DND-41 (cell line): Measurements from ENCODE around the gene TSPAN18.

Experiments used
- ATAC-seq: fragments of 200-7000 bp; cut with Tn5 transposase; 3 replicates; pipeline ENCODE4 v1.9.1; 2021; ENCODE audit warnings: low read depth; ENCODE audit not compliant: insufficient read depth
- DNase-seq: peaks from one replicate; pipeline ENCODE4 v3.0.0-alpha.2; 2020
- H2AFZ ChIP-seq: 2 replicates; pipeline ENCODE4 v1.6.0; 2012; ENCODE audit warnings: low read depth, low read length
- H3K27ac ChIP-seq: 2 replicates; pipeline ENCODE4 v1.5.1; 2012; ENCODE audit warnings: low read length, inconsistent platforms
- H3K27me3 ChIP-seq: fragments of 200-600 bp; sonication (generic); 2 replicates; pipeline ENCODE4 v1.6.0; 2012; ENCODE audit warnings: low read length, mild to moderate bottlenecking, inconsistent platforms; ENCODE audit not compliant: insufficient read depth, poor library complexity
- H3K36me3 ChIP-seq: 2 replicates; pipeline ENCODE4 v1.5.1; 2012; ENCODE audit warnings: low read length, inconsistent platforms; ENCODE audit not compliant: insufficient read depth
- H3K4me1 ChIP-seq: 2 replicates; pipeline ENCODE4 v1.5.1; 2012; ENCODE audit warnings: mild to moderate bottlenecking, low read length; ENCODE audit not compliant: insufficient read depth
- H3K4me2 ChIP-seq: 2 replicates; pipeline ENCODE4 v1.6.0; 2012; ENCODE audit warnings: mild to moderate bottlenecking, moderate library complexity, low read length, inconsistent platforms; ENCODE audit not compliant: insufficient read depth
- H3K4me3 ChIP-seq, 2 experiments: fragments of 200-600 bp in 1 of 2; shearing (Covaris generic) in 1 of 2; 2 replicates each; pipeline ENCODE4 v1.5.1; 2012 to 2016; ENCODE audit warnings: inconsistent platforms in 2 of 2, low read length in 2 of 2, mild to moderate bottlenecking in 2 of 2, low read depth in 1 of 2, moderate library complexity in 1 of 2
- H3K79me2 ChIP-seq: 2 replicates; pipeline ENCODE4 v1.6.0; 2012; ENCODE audit warnings: low read length, inconsistent platforms; ENCODE audit not compliant: insufficient read depth
- H3K9ac ChIP-seq: 2 replicates; pipeline ENCODE4 v1.6.0; 2012; ENCODE audit warnings: low read depth, mild to moderate bottlenecking, inconsistent platforms, low read length, moderate library complexity
- H3K9me3 ChIP-seq: 2 replicates; pipeline ENCODE4 v1.5.1; 2012; ENCODE audit warnings: low read length, moderate library complexity, mild to moderate bottlenecking, inconsistent platforms; ENCODE audit not compliant: insufficient read depth, severe bottlenecking
- H4K20me1 ChIP-seq: 2 replicates; pipeline ENCODE4 v1.6.0; 2012; ENCODE audit warnings: low read length; ENCODE audit not compliant: insufficient read depth
- CTCF ChIP-seq: IDR thresholded peaks from 2 replicates; pipeline ENCODE4 v1.5.1; 2012; ENCODE audit warnings: borderline replicate concordance, low read length, moderate library complexity, mild to moderate bottlenecking; ENCODE audit not compliant: poor library complexity, severe bottlenecking; ENCODE audit errors: extremely low read depth
- EZH2 ChIP-seq: IDR thresholded peaks from 3 replicates; pipeline ENCODE4 v1.6.1; 2012; ENCODE audit warnings: borderline replicate concordance, low read depth, mild to moderate bottlenecking, moderate library complexity, low read length, inconsistent platforms; ENCODE audit not compliant: severe bottlenecking

The TSPAN18 gene

DNA sequence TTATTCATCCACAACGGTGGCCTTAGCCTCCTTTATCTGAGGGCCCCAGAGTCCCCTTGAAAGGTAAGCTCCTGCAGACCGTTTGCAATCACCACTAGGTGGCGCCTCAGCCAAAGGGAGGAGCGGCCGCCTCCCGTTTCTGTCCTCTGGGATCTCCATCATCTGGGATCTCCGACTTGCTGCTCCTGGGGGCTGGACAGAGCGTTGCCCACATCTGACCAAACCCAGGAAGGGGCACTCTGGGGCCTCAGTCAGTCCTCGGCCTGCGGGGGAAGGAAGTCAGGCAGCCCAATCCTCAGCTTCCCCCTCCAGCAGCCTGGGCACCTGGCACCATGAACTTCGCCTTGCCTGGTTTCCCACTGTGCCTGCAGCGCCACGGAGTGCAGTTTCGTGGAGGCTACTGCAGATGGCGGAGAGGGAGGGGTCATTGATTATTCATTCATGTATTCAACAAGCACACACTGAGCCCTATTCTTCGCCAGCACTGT lies 200.5 kb downstream of the TSPAN18 start:
- Histone ChIP-seq H3K9ac (no peak overlapping the region), H3K36me3 (no peaks in the 10 kb centered on the region), H4K20me1 (0 out of 2 replicates have a peak, but pooled peaks cover 10% of the 10 kb centered on the region), H3K4me3 (no peak overlapping the region), H3K9me3 (no peaks in the 10 kb centered on the region), H2AFZ (no peak overlapping the region), H3K79me2 (no peaks in the 10 kb centered on the region), H3K27me3 (peaks cover 20% of the 10 kb centered on the region), H3K27ac (no peak overlapping the region), H3K4me1 (no peaks in the 10 kb centered on the region), H3K4me2 (no peak overlapping the region)
- DNase-seq = peak; percentile 63
- TF ChIP-seq CTCF (peak; percentile 89), EZH2 (no peak)
- ATAC-seq = peak; percentile 85

DNA sequence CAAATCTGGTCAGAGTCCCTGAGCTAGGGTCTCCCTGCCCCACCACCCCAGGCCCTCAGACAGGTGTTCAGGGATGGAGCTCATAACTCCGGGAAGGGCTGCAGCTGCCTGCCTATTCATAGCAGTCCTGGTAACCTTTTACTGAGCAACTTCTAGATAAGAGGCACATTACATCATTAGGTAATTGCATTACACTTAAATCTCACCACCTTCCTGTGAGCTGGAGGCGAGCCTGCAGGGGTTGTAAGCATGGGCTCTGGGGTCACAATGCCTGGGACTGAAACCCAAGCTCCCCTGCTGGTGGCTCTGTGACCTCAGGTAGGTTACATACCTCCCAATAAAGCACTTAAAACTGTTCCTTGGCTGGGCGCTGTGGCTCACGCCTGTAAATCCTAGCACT lies 201.4 kb downstream of the TSPAN18 start:
- Histone ChIP-seq H3K4me3 (no peak overlapping the region), H3K27me3 (peaks cover 20% of the 10 kb centered on the region), H3K27ac (no peak overlapping the region), H3K4me1 (no peaks in the 10 kb centered on the region), H3K36me3 (no peaks in the 10 kb centered on the region), H4K20me1 (0 out of 2 replicates have a peak, but pooled peaks cover 8% of the 10 kb centered on the region), H3K4me2 (no peak overlapping the region), H2AFZ (no peak overlapping the region), H3K9me3 (no peaks in the 10 kb centered on the region), H3K79me2 (no peaks in the 10 kb centered on the region), H3K9ac (no peak overlapping the region)
- ATAC-seq (no peak), DNase-seq (no peak)
- TF ChIP-seq EZH2 = no peak
- TF ChIP-seq CTCF = no peak

DNA sequence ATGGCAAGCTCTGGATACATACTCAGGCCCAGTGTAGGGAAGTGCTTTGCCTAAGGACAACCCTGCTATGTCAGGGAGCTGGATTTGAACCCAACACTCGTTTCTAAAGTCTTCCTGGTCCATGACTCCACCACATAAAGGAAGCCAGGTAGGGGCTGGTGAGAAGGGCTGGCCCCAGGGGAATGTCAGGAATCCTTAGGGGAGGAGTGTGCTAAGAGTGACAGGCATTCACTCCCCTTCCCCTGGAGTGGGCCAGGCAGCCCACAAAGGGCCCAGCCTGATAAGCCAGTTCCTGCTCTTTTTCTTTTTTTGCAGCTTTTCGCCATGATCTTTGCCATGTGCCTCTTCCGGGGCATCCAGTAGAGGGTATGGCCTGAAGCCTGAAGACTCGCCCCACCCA lies 202.1 kb downstream of the TSPAN18 start:
- no peaks in the 10 kb centered on the region for H3K79me2 ChIP-seq
- TF ChIP-seq CTCF = no peak
- no peak for TF ChIP-seq EZH2
- H3K27ac ChIP-seq = no peak overlapping the region
- H3K9me3 ChIP-seq = no peaks in the 10 kb centered on the region
- no peak overlapping the region for H3K4me2 ChIP-seq
- H3K27me3 ChIP-seq = peaks cover 20% of the 10 kb centered on the region
- DNase-seq (no peak), ATAC-seq (no peak)
- H2AFZ ChIP-seq = no peak overlapping the region
- H3K36me3 ChIP-seq = no peaks in the 10 kb centered on the region
- no peaks in the 10 kb centered on the region for H3K4me1 ChIP-seq
- 0 out of 2 replicates have a peak, but pooled peaks cover 6% of the 10 kb centered on the region for H4K20me1 ChIP-seq
- no peak overlapping the region for H3K4me3 ChIP-seq
- H3K9ac ChIP-seq = no peak overlapping the region

DNA sequence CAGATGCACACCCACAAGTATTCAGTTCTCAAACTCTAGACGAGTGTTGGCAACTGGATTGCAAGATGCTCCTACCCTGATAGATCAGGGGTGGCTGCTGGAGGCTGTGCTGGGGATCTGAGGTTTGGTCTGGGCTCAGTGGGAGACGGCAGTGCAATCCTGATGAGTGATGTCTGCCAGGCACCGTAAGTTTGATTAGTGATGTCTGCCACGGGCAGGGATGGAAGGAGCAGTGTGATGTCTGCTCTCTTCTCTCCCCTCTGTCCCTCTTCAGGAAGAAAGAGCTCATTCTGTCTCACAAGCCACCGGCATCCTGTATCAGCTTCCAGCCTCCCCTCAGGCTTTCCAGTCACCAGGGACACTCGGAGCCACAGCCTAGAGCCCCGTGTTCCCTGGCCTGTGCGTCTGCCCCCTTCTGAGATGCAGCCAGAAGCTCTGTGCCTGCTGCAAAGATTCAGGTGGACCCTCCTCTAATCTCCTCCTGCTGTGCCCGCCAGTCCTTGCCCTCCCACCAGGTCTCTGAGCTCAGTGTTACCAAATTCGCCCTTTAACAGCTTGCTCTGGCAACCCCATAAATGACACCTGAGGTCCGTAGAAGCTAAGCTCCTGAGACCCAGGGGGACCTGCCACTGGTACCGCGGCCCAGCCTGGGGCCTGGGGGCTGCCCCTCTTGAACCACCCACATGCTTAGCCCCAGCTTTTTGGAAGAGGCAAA lies 204.0 kb downstream of the TSPAN18 start:
- H3K9ac ChIP-seq = no peak overlapping the region
- TF ChIP-seq CTCF (no peak), EZH2 (no peak)

More for the DNA sequence above, 204.0 kb downstream of the TSPAN18 start:
- Histone ChIP-seq H3K36me3 (no peaks in the 10 kb centered on the region), H2AFZ (no peak overlapping the region), H4K20me1 (peaks cover 6% of the 10 kb centered on the region; the same call in 1 of the 2 replicates), H3K4me3 (no peak overlapping the region), H3K27me3 (peaks cover 20% of the 10 kb centered on the region), H3K4me1 (no peaks in the 10 kb centered on the region), H3K9me3 (no peaks in the 10 kb centered on the region), H3K4me2 (no peak overlapping the region), H3K79me2 (no peaks in the 10 kb centered on the region), H3K27ac (no peak overlapping the region)
- no peak for ATAC-seq
- DNase-seq = no peak
